GM21619 (cell line): ENCODE data around the gene RPS5.

Source experiments
- ATAC-seq: cut with Tn5 transposase; IDR thresholded peaks from one replicate; pipeline ENCODE4 v1.9.1; 2021; ENCODE audit not compliant: unreplicated experiment

Gene RPS5

GRCh38 chr19:58385313-58385890 lies 1.7 kb upstream of the RPS5 start:
- ATAC-seq: no peak

GRCh38 chr19:58385891-58386575 lies 1.0 kb upstream of the RPS5 start:
- ATAC-seq: peak; percentile 3

- no peak for ATAC-seq
Observed at GRCh38 chr19:58387338-58388174, 487 bp downstream of the RPS5 start.

- no peak for ATAC-seq
Observed at GRCh38 chr19:58388175-58388526, 1.1 kb downstream of the RPS5 start.

- ATAC-seq: no peak
Observed at GRCh38 chr19:58392945-58393724, 6.1 kb downstream of the RPS5 start.

GRCh38 chr19:58393725-58394033 lies 6.6 kb downstream of the RPS5 start:
- ATAC-seq: no peak

- ATAC-seq: no peak
Observed at GRCh38 chr19:58394821-58395219, 7.8 kb downstream of the RPS5 start.

- no peak for ATAC-seq
Observed at GRCh38 chr19:58395220-58395978, 8.3 kb downstream of the RPS5 start, which contains the start of gene RNF225. Gene RNF225, plus strand, starts transcription at chr19:58395656. Its CDS starts 434 bp downstream, at chr19:58396090.

GRCh38 chr19:58395979-58396627 lies 9.0 kb downstream of the RPS5 start:
- ATAC-seq: no peak

GRCh38 chr19:58396691-58397532 lies 9.8 kb downstream of the RPS5 start:
- no peak for ATAC-seq

- no peak for ATAC-seq
Observed at GRCh38 chr19:58397533-58398037, 10.5 kb downstream of the RPS5 start.

- no peak for ATAC-seq
Observed at GRCh38 chr19:58398087-58398486, 11.0 kb downstream of the RPS5 start.

- no peak for ATAC-seq
Observed at GRCh38 chr19:58398545-58398944, 11.5 kb downstream of the RPS5 start.

- no peak for ATAC-seq
Observed at GRCh38 chr19:58399903-58400302, 12.8 kb downstream of the RPS5 start.

GRCh38 chr19:58400316-58400915 lies 13.3 kb downstream of the RPS5 start:
- no peak for ATAC-seq

- ATAC-seq: peak; percentile 94
Observed at GRCh38 chr19:58400916-58401839, 14.1 kb downstream of the RPS5 start.

GRCh38 chr19:58401840-58402421 lies 14.9 kb downstream of the RPS5 start:
- no peak for ATAC-seq
